GM12878 (cell line): ENCODE measurements around the gene FLNC. TPM values are rescaled to one million over a fixed set of nuclear protein-coding genes. Genes with fewer than 3 reads are reported as not detected.

Source experiments
- ASH2L ChIP-seq: fragments of 300-600, 200-600 bp; sonication (generic); IDR thresholded peaks from 2 replicates; pipeline ENCODE4 v1.6.1; 2017; ENCODE audit warnings: low read depth, mild to moderate bottlenecking, borderline replicate concordance
- ATF7 ChIP-seq: fragments of 450-650 bp; IDR thresholded peaks from 2 replicates; pipeline ENCODE4 v1.6.1; 2016; ENCODE audit warnings: low read depth, mild to moderate bottlenecking
- CBFB ChIP-seq: IDR thresholded peaks from 2 replicates; pipeline ENCODE4 v1.6.1; 2016; ENCODE audit warnings: antibody characterized with exemption, low read depth
- CEBPB ChIP-seq, 2 experiments: fragments of 150-350 bp in 1 of 2; IDR thresholded peaks; 2 replicates each; pipeline ENCODE4 v1.6.1; 2012 to 2014; ENCODE audit warnings: low read depth in 2 of 2, low read length in 2 of 2, borderline replicate concordance in 1 of 2, inconsistent platforms in 1 of 2
- CEBPZ ChIP-seq: fragments of 150-350 bp; IDR thresholded peaks from 2 replicates; pipeline ENCODE4 v1.6.1; 2016; ENCODE audit warnings: low read depth, low read length
- FOS ChIP-seq: IDR thresholded peaks from 3 replicates; pipeline ENCODE4 v1.6.1; 2011; ENCODE audit warnings: borderline replicate concordance; ENCODE audit not compliant: insufficient read length; ENCODE audit errors: extremely low read depth
- GABPA ChIP-seq: IDR thresholded peaks from 2 replicates; pipeline ENCODE4 v1.6.1; 2014; ENCODE audit warnings: antibody characterized with exemption, low read depth, mild to moderate bottlenecking, inconsistent platforms
- MAX ChIP-seq: IDR thresholded peaks from 2 replicates; pipeline ENCODE4 v1.6.1; 2012; ENCODE audit warnings: low read depth, low read length, improper control_type of control experiment
- MEF2A ChIP-seq: IDR thresholded peaks from 2 replicates; pipeline ENCODE4 v1.6.1; 2011; ENCODE audit warnings: low read depth, mild to moderate bottlenecking, low read length, moderate library complexity; ENCODE audit not compliant: insufficient read depth
- MXI1 ChIP-seq: fragments of 150-350 bp; IDR thresholded peaks from 2 replicates; pipeline ENCODE4 v1.6.1; 2011; ENCODE audit warnings: low read depth, mild to moderate bottlenecking, inconsistent platforms, low read length, improper control_type of control experiment
- PKNOX1 ChIP-seq: fragments of 450-650 bp; IDR thresholded peaks from 2 replicates; pipeline ENCODE4 v1.6.1; 2016; ENCODE audit warnings: mild to moderate bottlenecking
- PML ChIP-seq: IDR thresholded peaks from 2 replicates; pipeline ENCODE4 v1.6.1; 2012; ENCODE audit warnings: low read length, inconsistent platforms
- POLR2AphosphoS5 ChIP-seq: IDR thresholded peaks from 2 replicates; pipeline ENCODE4 v1.6.1; 2011; ENCODE audit warnings: mild to moderate bottlenecking, low read length, inconsistent platforms
- RAD21 ChIP-seq: IDR thresholded peaks from 2 replicates; pipeline ENCODE4 v1.6.1; 2011; ENCODE audit warnings: mild to moderate bottlenecking, low read depth, low read length, moderate library complexity; ENCODE audit not compliant: insufficient read depth
- RELA ChIP-seq: fragments of 450-650 bp; IDR thresholded peaks from 2 replicates; pipeline ENCODE4 v1.8.0; 2014; ENCODE audit warnings: borderline replicate concordance; ENCODE audit not compliant: partially characterized antibody
- SIX5 ChIP-seq: IDR thresholded peaks from 2 replicates; pipeline ENCODE4 v1.6.1; 2011; ENCODE audit warnings: mild to moderate bottlenecking, low read depth, low read length, moderate library complexity; ENCODE audit not compliant: severe bottlenecking
- SMC3 ChIP-seq: IDR thresholded peaks from 2 replicates; pipeline ENCODE4 v1.6.1; 2011; ENCODE audit warnings: low read length, improper control_type of control experiment, borderline replicate concordance
- SPI1 ChIP-seq: IDR thresholded peaks from 2 replicates; pipeline ENCODE4 v1.6.1; 2011; ENCODE audit warnings: low read depth, mild to moderate bottlenecking, low read length, moderate library complexity, borderline replicate concordance; ENCODE audit not compliant: insufficient read depth
- STAT3 ChIP-seq: IDR thresholded peaks from 2 replicates; pipeline ENCODE4 v1.6.1; 2011; ENCODE audit warnings: low read depth, low read length, improper control_type of control experiment
- SUZ12 ChIP-seq: fragments of 200-600 bp; sonication (generic); IDR thresholded peaks from one replicate; pipeline ENCODE4 v1.6.1; 2018; ENCODE audit warnings: antibody characterized with exemption, mild to moderate bottlenecking; ENCODE audit not compliant: unreplicated experiment
- TCF3 ChIP-seq: IDR thresholded peaks from 2 replicates; pipeline ENCODE4 v1.6.1; 2012; ENCODE audit warnings: low read depth, mild to moderate bottlenecking, low read length, borderline replicate concordance; ENCODE audit not compliant: insufficient read depth
- TCF7 ChIP-seq: IDR thresholded peaks from 2 replicates; pipeline ENCODE4 v1.6.1; 2014; ENCODE audit warnings: antibody characterized with exemption, borderline replicate concordance
- USF1 ChIP-seq: IDR thresholded peaks from 2 replicates; pipeline ENCODE4 v1.6.1; 2011; ENCODE audit warnings: borderline replicate concordance, low read depth, mild to moderate bottlenecking, moderate library complexity, mixed read lengths, low read length; ENCODE audit not compliant: insufficient read depth; ENCODE audit errors: extremely low read length
- ZBED1 ChIP-seq: IDR thresholded peaks from 2 replicates; pipeline ENCODE4 v1.6.1; 2016; ENCODE audit warnings: borderline replicate concordance
- ZNF207 ChIP-seq: fragments of 450-650 bp; IDR thresholded peaks from 2 replicates; pipeline ENCODE4 v1.6.1; 2014; ENCODE audit warnings: antibody characterized with exemption, mild to moderate bottlenecking, borderline replicate concordance
- ZNF24 ChIP-seq: fragments of 450-650 bp; IDR thresholded peaks from 2 replicates; pipeline ENCODE4 v1.6.1; 2017; ENCODE audit warnings: antibody characterized with exemption, mild to moderate bottlenecking
- polyA plus RNA-seq, 11 experiments: library from polyadenylated mRNA; depleted of rRNA in 4 of 11; unstranded in 6 of 11; stranded (reverse) in 5 of 11; fragments of >200 nt; fragmentation: Nextera tagmentation in 4 of 11; fragmentation: Illumina TruSeq in 1 of 11; extraction: Ambion mirVana in 4 of 11; extraction: Trizol in 1 of 11; gene quantifications; 1 replicate in 1 of 11; 2 replicates in 10 of 11; pipeline versions ENCODE4 v1.2.1 to v1.2.3, GENCODE V29; 2011 to 2016; ENCODE audit warnings: inconsistent platforms in 2 of 11, missing spikeins in 2 of 11, low read depth in 1 of 11
- total RNA-seq, 4 experiments: library from RNA; depleted of rRNA in 3 of 4; stranded (reverse); fragments of >200 nt in 3 of 4; fragmentation: Illumina TruSeq in 1 of 4; extraction: Trizol in 1 of 4; gene quantifications; 2 replicates each; pipeline versions ENCODE4 v1.2.1 to v1.2.3, GENCODE V29; 2013 to 2021

Gene FLNC
- total and polyA plus RNA-seq, 10 of the 15 experiments (the other 5 are each of a cell fraction or from before 2014, with no cell fraction given): 0.01 to 0.21 (median 0.06) TPM; not detected in 3

GRCh38 chr7:128862571-128863432, 32.6 kb downstream of the FLNC start, which contains the start of gene ATP6V1F (continued):
- TF ChIP-seq CEBPZ: no peak
- TF ChIP-seq GABPA: no peak
- no peak for TF ChIP-seq PML
- TF ChIP-seq MEF2A: no peak
- no peak for TF ChIP-seq MAX
- TF ChIP-seq STAT3: no peak
- no peak for TF ChIP-seq TCF7
- TF ChIP-seq FOS: no peak
- no peak for TF ChIP-seq PKNOX1
- no peak for TF ChIP-seq USF1
- TF ChIP-seq CBFB: no peak
- no peak for TF ChIP-seq SMC3
- TF ChIP-seq POLR2AphosphoS5: peak; percentile 79
- no peak for TF ChIP-seq ZNF207
- no peak; the same call in 1 of the 2 replicates for TF ChIP-seq MXI1
- TF ChIP-seq SPI1: no peak
- no peak for TF ChIP-seq CEBPB (IDR thresholded peaks at IDR 0.05; ENCODE audit: borderline replicate concordance in 1 of 2, low read depth in 2 of 2, low read length in 2 of 2)
- peak; percentile 80 for TF ChIP-seq SIX5
- no peak for TF ChIP-seq RAD21
- TF ChIP-seq ATF7: no peak
- no peak for TF ChIP-seq ZBED1
- TF ChIP-seq TCF3: no peak
- TF ChIP-seq ASH2L: no peak; the same call in 1 of the 2 replicates
- TF ChIP-seq SUZ12: no peak
- TF ChIP-seq ZNF24: peak; percentile 100
- peak; percentile 64 for TF ChIP-seq RELA
